ENCODE data around the gene TRAP1.

The TRAP1 gene

DNA sequence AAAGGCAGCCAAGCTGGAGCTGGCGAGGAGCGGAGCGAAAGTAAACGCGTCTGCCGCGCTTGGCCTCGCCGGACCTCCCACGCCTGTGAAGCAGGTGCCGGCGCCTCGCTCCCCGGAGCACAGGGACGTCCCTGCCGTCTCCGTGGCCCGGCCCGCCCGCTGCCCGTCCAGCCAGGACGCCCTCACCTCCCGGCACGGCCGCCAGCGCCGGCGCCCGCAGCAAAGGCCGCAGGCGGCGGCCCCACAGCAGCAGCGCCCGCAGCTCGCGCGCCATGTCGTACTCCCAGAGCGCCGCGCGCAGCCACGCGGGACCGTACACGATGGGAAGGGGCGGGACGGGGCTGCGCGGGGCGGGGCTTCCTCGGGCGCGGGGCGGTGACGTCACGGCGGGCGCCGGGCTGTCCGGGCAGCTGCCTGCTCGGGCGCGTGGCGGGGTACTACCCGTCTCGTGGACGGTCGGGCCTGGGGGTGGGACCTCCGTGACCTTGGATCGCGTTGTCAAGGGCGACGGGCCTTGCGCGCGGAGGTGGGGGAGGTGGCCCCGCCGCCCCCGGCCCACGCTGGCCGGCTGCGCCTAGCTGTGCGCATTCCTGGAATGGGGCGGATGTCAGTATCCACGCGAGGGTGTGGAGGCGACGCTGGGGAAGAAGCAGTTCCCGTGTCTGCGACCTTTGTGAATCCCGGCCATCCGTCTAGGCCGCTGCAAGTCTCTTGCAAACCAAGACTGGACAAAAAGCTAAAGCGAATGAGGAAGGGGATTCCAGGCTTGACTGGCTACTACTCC is at the start of gene TRAP1:
Gene TRAP1, minus strand, starts transcription at position 290 of the 784 bp plus-strand sequence. Its CDS starts 16 bp downstream, at position 274.
- no peaks in the 10 kb centered on the region for H3K27me3 ChIP-seq (ENCODE audit: control insufficient read depth, insufficient read depth, low read length)
- no peaks in the 10 kb centered on the region for H3K9me3 ChIP-seq (ENCODE audit: control insufficient read depth, insufficient read depth, low read length)
- peak within 1 kb of the TSS; percentile 80 for H3K27ac ChIP-seq (ENCODE audit: low read depth, low read length)
- H3K4me3 ChIP-seq (ENCODE audit: low read depth, low read length) = peak within 1 kb of the TSS; percentile 93
- H3K9ac ChIP-seq (ENCODE audit: low read depth, low read length) = peak within 1 kb of the TSS; percentile 90
- H3K36me3 ChIP-seq (ENCODE audit: control insufficient read depth, insufficient read depth, low read length) = peaks cover 18% of the 10 kb centered on the region
- H3K4me1 ChIP-seq (ENCODE audit: control insufficient read depth, insufficient read depth, low read length) = peaks cover 8% of the 10 kb centered on the region; the same call in 1 of the 2 replicates

- no peaks in the 10 kb centered on the region for H3K27me3 ChIP-seq (ENCODE audit: control insufficient read depth, insufficient read depth, low read length)
- H3K9me3 ChIP-seq (ENCODE audit: control insufficient read depth, insufficient read depth, low read length) = no peaks in the 10 kb centered on the region
- peaks cover 73% of the 10 kb centered on the region for H3K36me3 ChIP-seq (ENCODE audit: control insufficient read depth, insufficient read depth, low read length)
- H3K27ac ChIP-seq (ENCODE audit: low read depth, low read length) = no peak overlapping the region
- no peak overlapping the region for H3K4me3 ChIP-seq (ENCODE audit: low read depth, low read length)
- H3K9ac ChIP-seq (ENCODE audit: low read depth, low read length) = no peak overlapping the region
- no peaks in the 10 kb centered on the region for H3K4me1 ChIP-seq (ENCODE audit: control insufficient read depth, insufficient read depth, low read length)
Measured at GRCh38 chr16:3766177-3766576, 48.9 kb upstream of the TRAP1 start.

DNA sequence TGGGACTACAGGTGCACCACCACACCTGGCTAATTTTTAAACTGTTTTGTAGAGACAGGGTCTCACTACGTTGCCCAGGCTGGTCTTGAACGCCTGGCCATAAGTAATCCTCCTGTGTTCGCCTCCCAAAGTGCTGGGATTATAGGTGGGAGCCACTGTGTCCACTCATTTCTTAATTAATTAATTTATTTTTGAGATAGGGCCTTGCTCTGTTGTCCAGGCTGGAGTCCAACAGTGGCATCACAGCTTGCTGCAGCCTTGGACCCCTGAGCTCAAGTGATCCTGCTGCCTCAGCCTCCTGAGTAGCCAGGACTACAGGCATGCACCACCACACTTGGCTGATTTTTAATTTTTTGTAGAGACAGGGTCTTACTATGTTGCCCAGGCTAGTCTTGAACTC is 47.1 kb upstream of the TRAP1 start:
- Histone ChIP-seq H3K36me3 (ENCODE audit: control insufficient read depth, insufficient read depth, low read length) (peaks cover 64% of the 10 kb centered on the region), H3K27me3 (ENCODE audit: control insufficient read depth, insufficient read depth, low read length) (no peaks in the 10 kb centered on the region), H3K9me3 (ENCODE audit: control insufficient read depth, insufficient read depth, low read length) (no peaks in the 10 kb centered on the region), H3K27ac (ENCODE audit: low read depth, low read length) (no peak overlapping the region), H3K4me1 (ENCODE audit: control insufficient read depth, insufficient read depth, low read length) (no peaks in the 10 kb centered on the region), H3K4me3 (ENCODE audit: low read depth, low read length) (no peak overlapping the region), H3K9ac (ENCODE audit: low read depth, low read length) (no peak overlapping the region)

- H3K4me3 ChIP-seq (ENCODE audit: low read depth, low read length) = no peak overlapping the region
- H3K36me3 ChIP-seq (ENCODE audit: control insufficient read depth, insufficient read depth, low read length) = peaks cover 64% of the 10 kb centered on the region
- H3K9me3 ChIP-seq (ENCODE audit: control insufficient read depth, insufficient read depth, low read length) = no peaks in the 10 kb centered on the region
- no peaks in the 10 kb centered on the region for H3K27me3 ChIP-seq (ENCODE audit: control insufficient read depth, insufficient read depth, low read length)
- H3K27ac ChIP-seq (ENCODE audit: low read depth, low read length) = no peak overlapping the region
- no peaks in the 10 kb centered on the region for H3K4me1 ChIP-seq (ENCODE audit: control insufficient read depth, insufficient read depth, low read length)
- H3K9ac ChIP-seq (ENCODE audit: low read depth, low read length) = no peak overlapping the region
Measured at GRCh38 chr16:3762107-3762750, 44.9 kb upstream of the TRAP1 start.

GRCh38 chr16:3761375-3762106 is 44.2 kb upstream of the TRAP1 start:
- H3K36me3 ChIP-seq (ENCODE audit: control insufficient read depth, insufficient read depth, low read length) = peaks cover 64% of the 10 kb centered on the region
- no peaks in the 10 kb centered on the region for H3K4me1 ChIP-seq (ENCODE audit: control insufficient read depth, insufficient read depth, low read length)
- no peak overlapping the region for H3K4me3 ChIP-seq (ENCODE audit: low read depth, low read length)
- no peaks in the 10 kb centered on the region for H3K27me3 ChIP-seq (ENCODE audit: control insufficient read depth, insufficient read depth, low read length)
- H3K27ac ChIP-seq (ENCODE audit: low read depth, low read length) = no peak overlapping the region
- H3K9me3 ChIP-seq (ENCODE audit: control insufficient read depth, insufficient read depth, low read length) = no peaks in the 10 kb centered on the region
- no peak overlapping the region for H3K9ac ChIP-seq (ENCODE audit: low read depth, low read length)

GRCh38 chr16:3760518-3760917 is 43.2 kb upstream of the TRAP1 start:
- Histone ChIP-seq H3K36me3 (ENCODE audit: control insufficient read depth, insufficient read depth, low read length) (peaks cover 64% of the 10 kb centered on the region), H3K9ac (ENCODE audit: low read depth, low read length) (no peak overlapping the region), H3K4me3 (ENCODE audit: low read depth, low read length) (no peak overlapping the region), H3K27me3 (ENCODE audit: control insufficient read depth, insufficient read depth, low read length) (no peaks in the 10 kb centered on the region), H3K27ac (ENCODE audit: low read depth, low read length) (no peak overlapping the region), H3K4me1 (ENCODE audit: control insufficient read depth, insufficient read depth, low read length) (no peaks in the 10 kb centered on the region), H3K9me3 (ENCODE audit: control insufficient read depth, insufficient read depth, low read length) (no peaks in the 10 kb centered on the region)

- H3K4me1 ChIP-seq (ENCODE audit: control insufficient read depth, insufficient read depth, low read length) = no peaks in the 10 kb centered on the region
- peaks cover 62% of the 10 kb centered on the region for H3K36me3 ChIP-seq (ENCODE audit: control insufficient read depth, insufficient read depth, low read length)
- H3K27me3 ChIP-seq (ENCODE audit: control insufficient read depth, insufficient read depth, low read length) = no peaks in the 10 kb centered on the region
- H3K4me3 ChIP-seq (ENCODE audit: low read depth, low read length) = no peak overlapping the region
- H3K9ac ChIP-seq (ENCODE audit: low read depth, low read length) = no peak overlapping the region
- H3K27ac ChIP-seq (ENCODE audit: low read depth, low read length) = no peak overlapping the region
- no peaks in the 10 kb centered on the region for H3K9me3 ChIP-seq (ENCODE audit: control insufficient read depth, insufficient read depth, low read length)
Measured at GRCh38 chr16:3759736-3760135, 42.4 kb upstream of the TRAP1 start.

DNA sequence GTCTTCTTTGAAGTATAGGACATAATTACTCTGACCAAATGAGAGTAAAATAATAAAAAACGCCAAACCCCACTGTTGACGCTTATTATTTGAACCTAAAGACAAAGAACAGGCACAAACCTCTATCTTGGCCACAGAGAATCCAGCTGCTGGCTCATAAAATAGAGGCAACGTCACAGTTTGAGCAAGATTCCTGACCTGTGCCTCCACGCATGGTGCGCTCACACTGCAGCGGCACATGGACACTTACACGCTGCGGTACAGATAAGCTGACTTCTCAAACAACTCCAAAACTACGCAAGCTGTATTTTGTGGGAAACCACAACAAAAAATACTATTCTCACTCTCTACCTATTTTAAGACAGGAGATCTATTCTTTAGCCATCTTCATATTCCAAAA is 38.8 kb upstream of the TRAP1 start:
- H3K9ac ChIP-seq (ENCODE audit: low read depth, low read length) = no peak overlapping the region
- peaks cover 78% of the 10 kb centered on the region for H3K36me3 ChIP-seq (ENCODE audit: control insufficient read depth, insufficient read depth, low read length)
- no peak overlapping the region for H3K27ac ChIP-seq (ENCODE audit: low read depth, low read length)
- H3K4me1 ChIP-seq (ENCODE audit: control insufficient read depth, insufficient read depth, low read length) = no peaks in the 10 kb centered on the region
- no peaks in the 10 kb centered on the region for H3K9me3 ChIP-seq (ENCODE audit: control insufficient read depth, insufficient read depth, low read length)
- H3K4me3 ChIP-seq (ENCODE audit: low read depth, low read length) = no peak overlapping the region
- no peaks in the 10 kb centered on the region for H3K27me3 ChIP-seq (ENCODE audit: control insufficient read depth, insufficient read depth, low read length)

GRCh38 chr16:3755249-3755648 is 37.9 kb upstream of the TRAP1 start:
- 0 out of 2 replicates have a peak overlapping the region, but pooled peaks have one; percentile 7 for H3K9ac ChIP-seq (ENCODE audit: low read depth, low read length)
- H3K36me3 ChIP-seq (ENCODE audit: control insufficient read depth, insufficient read depth, low read length) = peaks cover 83% of the 10 kb centered on the region
- H3K27ac ChIP-seq (ENCODE audit: low read depth, low read length) = no peak overlapping the region
- no peaks in the 10 kb centered on the region for H3K27me3 ChIP-seq (ENCODE audit: control insufficient read depth, insufficient read depth, low read length)
- no peak overlapping the region for H3K4me3 ChIP-seq (ENCODE audit: low read depth, low read length)
- no peaks in the 10 kb centered on the region for H3K9me3 ChIP-seq (ENCODE audit: control insufficient read depth, insufficient read depth, low read length)
- H3K4me1 ChIP-seq (ENCODE audit: control insufficient read depth, insufficient read depth, low read length) = no peaks in the 10 kb centered on the region

- H3K36me3 ChIP-seq (ENCODE audit: control insufficient read depth, insufficient read depth, low read length) = peaks cover 86% of the 10 kb centered on the region
- H3K4me3 ChIP-seq (ENCODE audit: low read depth, low read length) = no peak overlapping the region
- H3K4me1 ChIP-seq (ENCODE audit: control insufficient read depth, insufficient read depth, low read length) = no peaks in the 10 kb centered on the region
- no peaks in the 10 kb centered on the region for H3K27me3 ChIP-seq (ENCODE audit: control insufficient read depth, insufficient read depth, low read length)
- H3K27ac ChIP-seq (ENCODE audit: low read depth, low read length) = no peak overlapping the region
- H3K9ac ChIP-seq (ENCODE audit: low read depth, low read length) = no peak overlapping the region
- H3K9me3 ChIP-seq (ENCODE audit: control insufficient read depth, insufficient read depth, low read length) = no peaks in the 10 kb centered on the region
Measured at GRCh38 chr16:3754772-3755171, 37.4 kb upstream of the TRAP1 start.
